DOHH2 (cell line): Measurements from ENCODE around the gene GNPDA1.
"Not testable (repeated sequence)": the region's sequence is repeated elsewhere in the genome, so short reads cannot be mapped to it uniquely, and the experiment has no call there.

ENCODE experiments used
- H3F3A ChIP-seq: fragments of 200-600 bp; sonication (generic), shearing (Covaris generic); 2 replicates; pipeline ENCODE4 v1.6.0; 2016; ENCODE audit warnings: antibody characterized with exemption, mild to moderate bottlenecking; ENCODE audit not compliant: control insufficient read depth, insufficient read depth
- H3K27ac ChIP-seq: fragments of 200-600 bp; sonication (generic); 2 replicates; pipeline ENCODE4 v1.5.1; 2014; ENCODE audit warnings: low read depth, mild to moderate bottlenecking, low read length, moderate library complexity
- H3K27me3 ChIP-seq: fragments of 200-600 bp; sonication (generic); 2 replicates; pipeline ENCODE4 v1.6.1; 2014; ENCODE audit warnings: mild to moderate bottlenecking, low read length, mixed read lengths; ENCODE audit not compliant: control insufficient read depth
- H3K36me3 ChIP-seq: fragments of 200-600 bp; sonication (generic); 2 replicates; pipeline ENCODE4 v1.6.1; 2014; ENCODE audit warnings: mild to moderate bottlenecking, low read length, moderate library complexity, mixed read lengths; ENCODE audit not compliant: control insufficient read depth
- H3K4me1 ChIP-seq: fragments of 200-600 bp; sonication (generic); 2 replicates; pipeline ENCODE4 v1.6.1; 2014; ENCODE audit warnings: mild to moderate bottlenecking, low read length, mixed read lengths; ENCODE audit not compliant: control insufficient read depth
- H3K4me2 ChIP-seq: fragments of 200-600 bp; sonication (generic); 2 replicates; pipeline ENCODE4 v1.6.0; 2014; ENCODE audit warnings: mild to moderate bottlenecking, low read length, moderate library complexity
- H3K4me3 ChIP-seq: fragments of 200-600 bp; sonication (generic); 2 replicates; pipeline ENCODE4 v1.5.1; 2014; ENCODE audit warnings: mild to moderate bottlenecking, low read length, mixed read lengths
- H3K79me2 ChIP-seq: fragments of 200-600 bp; sonication (generic); 2 replicates; pipeline ENCODE4 v1.6.1; 2014; ENCODE audit warnings: mild to moderate bottlenecking, low read length, mixed read lengths; ENCODE audit not compliant: control insufficient read depth
- H3K9me2 ChIP-seq: fragments of 200-600 bp; sonication (generic); replicated peaks from 2 replicates; pipeline ENCODE4 v1.6.1; 2014; ENCODE audit warnings: mild to moderate bottlenecking, low read length, mixed read lengths; ENCODE audit not compliant: control insufficient read depth
- H3K9me3 ChIP-seq: fragments of 200-600 bp; sonication (generic); 2 replicates; pipeline ENCODE4 v1.6.1; 2014; ENCODE audit warnings: antibody characterized with exemption, low read length, mixed read lengths; ENCODE audit not compliant: control insufficient read depth, insufficient read depth
- H4K20me1 ChIP-seq: fragments of 200-600 bp; sonication (generic); 2 replicates; pipeline ENCODE4 v1.6.0; 2014; ENCODE audit warnings: low read depth, mild to moderate bottlenecking, antibody characterized with exemption, low read length, moderate library complexity; ENCODE audit not compliant: control insufficient read depth, insufficient read depth
- EZH2phosphoT487 ChIP-seq: fragments of 200-600 bp; sonication (generic); IDR thresholded peaks from 2 replicates; pipeline ENCODE4 v1.6.1; 2017; ENCODE audit warnings: borderline replicate concordance, mild to moderate bottlenecking, antibody characterized with exemption, low read length, moderate library complexity, mixed read lengths
- TF ChIP-seq, protein P1 (sequence below): fragments of 200-600 bp; sonication (generic); IDR thresholded peaks from one replicate; pipeline ENCODE4 v1.5.1; 2014; ENCODE audit warnings: antibody characterized with exemption, mild to moderate bottlenecking, low read depth, low read length; ENCODE audit not compliant: poor library complexity, severe bottlenecking

GNPDA1 gene

DNA sequence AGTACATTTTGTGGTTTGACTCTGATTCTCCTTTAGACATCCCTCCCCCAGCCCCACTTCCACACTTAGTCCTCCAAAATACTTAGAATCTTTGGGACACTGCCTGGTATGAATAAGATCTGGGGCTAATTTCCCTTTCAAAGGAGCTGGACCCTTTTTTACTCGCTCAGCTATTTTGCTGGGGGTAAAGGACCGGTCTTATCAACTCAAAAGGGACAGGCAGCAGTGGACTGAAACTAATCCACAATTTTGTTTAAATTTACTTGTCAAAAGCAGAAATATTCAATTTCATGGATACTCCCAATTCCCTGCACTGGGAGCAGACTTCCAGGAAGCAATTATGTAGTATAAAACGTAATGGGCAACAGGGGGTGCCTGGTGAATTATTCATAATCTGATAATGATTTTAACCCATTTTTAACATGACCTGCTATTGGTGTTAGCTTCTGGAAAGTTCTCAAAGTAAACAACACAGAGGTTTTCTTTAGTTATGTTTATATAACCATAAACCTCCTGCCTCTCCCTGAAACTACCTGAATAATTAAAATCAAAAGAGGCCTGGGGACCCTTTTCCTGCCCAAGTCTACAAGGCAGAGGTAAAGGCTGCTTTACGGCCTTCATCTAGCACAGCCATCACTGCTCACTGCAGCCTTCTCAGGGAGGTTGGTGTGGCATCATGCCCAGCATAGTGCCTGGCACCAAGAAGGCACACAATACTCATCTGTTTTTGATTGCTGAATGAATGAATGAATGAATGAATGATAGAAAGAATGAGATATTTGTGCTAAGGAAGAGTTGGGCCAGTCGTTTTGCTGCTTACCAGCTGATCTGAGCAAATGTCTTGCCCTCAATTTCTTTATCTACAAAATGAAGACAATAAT is 44.2 kb upstream of the GNPDA1 start:
- no peaks in the 10 kb centered on the region for H3K9me2 ChIP-seq
- no peaks in the 10 kb centered on the region for H3K9me3 ChIP-seq
- no peak overlapping the region for H3K4me2 ChIP-seq
- no peaks in the 10 kb centered on the region for H3K36me3 ChIP-seq
- peaks cover 6% of the 10 kb centered on the region for H3K4me1 ChIP-seq
- H3K27ac ChIP-seq, result no peak overlapping the region
- TF ChIP-seq EZH2phosphoT487, result no peak
- TF ChIP-seq, protein P1, sequence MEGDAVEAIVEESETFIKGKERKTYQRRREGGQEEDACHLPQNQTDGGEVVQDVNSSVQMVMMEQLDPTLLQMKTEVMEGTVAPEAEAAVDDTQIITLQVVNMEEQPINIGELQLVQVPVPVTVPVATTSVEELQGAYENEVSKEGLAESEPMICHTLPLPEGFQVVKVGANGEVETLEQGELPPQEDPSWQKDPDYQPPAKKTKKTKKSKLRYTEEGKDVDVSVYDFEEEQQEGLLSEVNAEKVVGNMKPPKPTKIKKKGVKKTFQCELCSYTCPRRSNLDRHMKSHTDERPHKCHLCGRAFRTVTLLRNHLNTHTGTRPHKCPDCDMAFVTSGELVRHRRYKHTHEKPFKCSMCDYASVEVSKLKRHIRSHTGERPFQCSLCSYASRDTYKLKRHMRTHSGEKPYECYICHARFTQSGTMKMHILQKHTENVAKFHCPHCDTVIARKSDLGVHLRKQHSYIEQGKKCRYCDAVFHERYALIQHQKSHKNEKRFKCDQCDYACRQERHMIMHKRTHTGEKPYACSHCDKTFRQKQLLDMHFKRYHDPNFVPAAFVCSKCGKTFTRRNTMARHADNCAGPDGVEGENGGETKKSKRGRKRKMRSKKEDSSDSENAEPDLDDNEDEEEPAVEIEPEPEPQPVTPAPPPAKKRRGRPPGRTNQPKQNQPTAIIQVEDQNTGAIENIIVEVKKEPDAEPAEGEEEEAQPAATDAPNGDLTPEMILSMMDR, result no peak
- no peaks in the 10 kb centered on the region for H3K79me2 ChIP-seq
- no peaks in the 10 kb centered on the region for H4K20me1 ChIP-seq
- peaks cover 21% of the 10 kb centered on the region for H3K27me3 ChIP-seq
- no peaks in the 10 kb centered on the region for H3F3A ChIP-seq
- H3K4me3 ChIP-seq, result no peak overlapping the region

DNA sequence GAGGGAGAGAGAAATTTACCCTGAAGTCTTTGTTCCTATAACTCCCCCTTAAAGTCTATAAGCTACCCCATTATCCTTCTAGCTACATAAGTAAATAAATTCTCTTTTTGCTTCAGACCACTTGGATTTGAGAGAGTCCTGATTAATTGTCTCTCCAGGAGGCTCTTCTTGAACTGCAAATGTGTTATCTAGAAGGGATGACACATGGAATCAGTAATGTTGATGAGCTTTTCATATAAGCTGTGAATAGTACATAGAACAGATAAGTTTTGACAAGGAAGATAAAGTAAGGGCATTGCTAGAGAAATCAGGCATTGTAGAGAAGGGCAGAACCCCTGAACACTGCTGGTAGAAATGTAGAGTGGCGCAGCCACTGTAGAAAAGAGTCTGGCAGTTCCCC is 42.5 kb upstream of the GNPDA1 start:
- no peak overlapping the region for H3K27ac ChIP-seq
- H3K4me3 ChIP-seq, result no peak overlapping the region
- TF ChIP-seq, protein P1, result no peak
- no peak for TF ChIP-seq EZH2phosphoT487
- no peaks in the 10 kb centered on the region for H4K20me1 ChIP-seq
- no peaks in the 10 kb centered on the region for H3F3A ChIP-seq
- peaks cover 6% of the 10 kb centered on the region for H3K4me1 ChIP-seq
- H3K4me2 ChIP-seq, result no peak overlapping the region
- no peaks in the 10 kb centered on the region for H3K9me3 ChIP-seq
- H3K27me3 ChIP-seq, result peaks cover 13% of the 10 kb centered on the region
- no peaks in the 10 kb centered on the region for H3K79me2 ChIP-seq
- H3K36me3 ChIP-seq, result no peaks in the 10 kb centered on the region
- no peaks in the 10 kb centered on the region for H3K9me2 ChIP-seq

DNA sequence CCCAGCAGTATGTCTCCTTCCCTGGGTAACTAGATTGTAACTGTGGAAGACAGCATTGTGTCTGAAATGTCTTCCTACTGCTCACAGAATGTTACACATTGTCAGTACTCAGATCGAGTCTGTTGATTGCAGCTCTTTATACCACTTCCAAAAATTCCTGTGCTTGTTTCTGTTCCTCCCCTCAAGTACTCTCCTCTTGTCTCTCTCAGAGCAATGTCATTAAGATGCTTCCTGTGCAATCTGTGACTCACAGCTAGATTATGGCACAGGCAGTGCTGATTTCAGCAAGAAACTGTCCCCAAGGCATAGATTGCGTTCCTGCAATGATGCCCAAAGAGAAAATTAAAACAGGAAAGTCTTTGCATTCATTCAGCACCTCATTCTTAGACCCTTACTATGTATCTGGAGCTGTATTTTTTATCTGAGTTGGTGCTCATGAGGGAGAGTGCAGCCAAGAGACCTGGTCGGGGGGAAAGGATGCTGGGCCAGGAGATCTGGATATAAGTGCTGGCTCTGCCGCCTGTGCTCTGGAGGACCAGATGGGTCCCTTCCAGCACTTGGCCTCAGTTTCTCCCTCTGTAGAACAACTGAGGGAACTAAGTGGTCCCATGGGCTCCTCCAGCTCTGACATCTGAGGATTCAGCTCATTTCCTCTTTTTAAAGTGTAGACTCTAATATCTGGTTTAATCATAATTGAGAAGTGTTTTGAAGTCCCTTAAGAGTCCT is 40.8 kb upstream of the GNPDA1 start:
- Histone ChIP-seq H3K9me2 (no peaks in the 10 kb centered on the region), H3K27ac (no peak overlapping the region), H3K9me3 (no peaks in the 10 kb centered on the region), H3K27me3 (peaks cover 13% of the 10 kb centered on the region), H3K4me1 (peaks cover 6% of the 10 kb centered on the region), H3K4me3 (no peak overlapping the region), H3K4me2 (no peak overlapping the region), H3K36me3 (no peaks in the 10 kb centered on the region), H4K20me1 (no peaks in the 10 kb centered on the region), H3K79me2 (no peaks in the 10 kb centered on the region), H3F3A (no peaks in the 10 kb centered on the region)
- TF ChIP-seq, protein P1, result no peak
- TF ChIP-seq EZH2phosphoT487, result no peak

DNA sequence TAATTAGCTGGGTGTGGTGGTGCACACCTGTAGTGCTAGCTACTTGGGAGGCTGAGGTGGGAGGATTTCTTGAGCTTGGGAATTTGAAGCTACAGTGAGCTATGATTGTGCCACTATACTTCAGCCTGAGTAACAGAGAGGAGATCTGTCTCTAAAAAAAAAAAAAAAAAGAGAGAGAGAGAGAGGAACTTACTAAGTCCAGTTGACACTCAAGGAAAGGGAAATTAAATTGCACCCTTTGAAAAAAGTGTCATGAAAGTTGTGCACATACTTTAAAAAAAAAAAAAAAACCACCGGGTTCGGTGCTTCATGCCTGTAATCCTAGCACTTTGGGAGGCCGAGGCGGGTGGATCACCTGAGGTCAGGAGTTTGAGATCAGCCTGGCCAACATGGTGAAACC is 39.2 kb upstream of the GNPDA1 start:
- peaks cover 11% of the 10 kb centered on the region for H3K27me3 ChIP-seq
- not testable (repeated sequence) for H3K4me3 ChIP-seq, H3K79me2 ChIP-seq, H3K9me2 ChIP-seq, H3F3A ChIP-seq, H3K9me3 ChIP-seq, H3K4me2 ChIP-seq, H3K27ac ChIP-seq, H3K36me3 ChIP-seq, H3K4me1 ChIP-seq, H4K20me1 ChIP-seq
